NCI-H1694 (cell line): ENCODE results near the gene AVP.

ENCODE experiments used
- DNase-seq: peaks from one replicate; lab custom pipeline; 2025; lab: John Stamatoyannopoulos, UW

The AVP gene

DNA sequence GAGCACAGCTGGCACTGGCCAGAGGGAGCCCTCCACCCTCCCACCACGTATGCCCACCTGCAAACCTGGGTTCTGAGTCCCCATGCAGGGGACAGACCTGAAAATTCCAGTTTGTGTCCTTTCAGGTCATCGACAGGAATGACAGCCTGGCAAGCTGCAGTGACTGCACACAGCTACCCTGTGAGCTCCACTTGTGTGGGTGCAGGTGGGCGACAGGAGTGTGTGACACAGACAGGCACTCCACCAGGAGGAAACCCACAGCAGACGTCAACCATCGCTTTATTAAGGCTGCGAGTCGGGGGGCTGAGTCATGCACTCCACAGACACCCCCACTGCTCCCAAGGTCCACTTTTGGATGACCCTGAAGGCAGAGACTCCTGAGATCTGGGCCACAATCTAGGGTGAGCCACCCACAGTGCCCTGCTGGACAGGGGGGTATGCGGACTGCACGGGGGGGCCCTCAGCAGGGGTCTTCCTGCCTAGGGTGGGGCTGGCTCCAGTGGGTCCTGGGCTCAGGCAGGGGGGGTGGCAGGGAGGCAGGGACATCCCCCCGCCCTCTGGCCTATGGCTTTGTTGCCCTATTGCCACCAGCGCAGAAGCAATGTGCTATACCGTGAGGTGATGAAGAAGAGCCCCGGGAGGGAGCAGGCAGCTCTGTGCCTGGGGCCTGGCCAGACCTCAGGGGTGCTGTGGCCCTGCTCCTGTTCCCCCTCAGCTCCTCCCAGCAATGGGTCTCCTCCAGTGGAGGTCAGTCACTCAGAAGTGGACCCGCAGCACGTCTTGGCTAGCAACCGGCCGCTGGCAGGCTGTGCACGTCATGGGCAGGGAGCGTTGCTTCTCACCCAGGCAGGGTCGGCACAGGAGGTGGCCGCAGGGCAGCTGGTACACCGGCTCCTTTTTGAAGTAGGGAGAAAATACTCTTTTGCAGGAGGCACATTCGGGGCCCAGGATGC is 25.1 kb upstream of the AVP start:
- DNase-seq: no peak

DNA sequence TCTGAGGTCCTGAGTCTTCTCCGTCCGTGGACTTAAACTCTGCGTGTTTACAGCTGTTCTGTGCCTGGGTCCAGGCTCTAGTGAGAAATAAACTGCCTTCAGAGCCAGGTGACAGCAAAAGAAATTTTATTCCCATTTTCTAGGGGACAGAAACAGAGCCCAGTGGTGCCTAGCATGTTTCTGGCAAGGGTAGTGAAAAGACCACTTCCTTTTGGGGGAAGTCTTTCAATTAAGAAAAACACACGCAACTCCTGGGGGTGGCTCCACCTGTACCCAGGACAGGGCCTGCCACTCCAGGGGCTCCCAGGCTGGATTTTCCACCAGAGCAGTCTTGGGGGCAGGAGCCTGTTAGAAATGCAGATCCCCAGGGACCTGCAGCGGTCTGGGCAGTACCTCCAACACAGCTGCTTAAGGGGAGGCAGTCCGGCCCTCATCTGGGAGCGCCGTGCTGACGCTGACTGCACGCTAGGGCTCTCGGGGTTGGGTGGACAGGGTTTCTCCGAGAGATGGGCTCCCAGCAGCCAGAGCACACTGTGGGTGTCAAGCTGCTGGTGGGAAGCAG is 23.0 kb upstream of the AVP start:
- no peak for DNase-seq

DNA sequence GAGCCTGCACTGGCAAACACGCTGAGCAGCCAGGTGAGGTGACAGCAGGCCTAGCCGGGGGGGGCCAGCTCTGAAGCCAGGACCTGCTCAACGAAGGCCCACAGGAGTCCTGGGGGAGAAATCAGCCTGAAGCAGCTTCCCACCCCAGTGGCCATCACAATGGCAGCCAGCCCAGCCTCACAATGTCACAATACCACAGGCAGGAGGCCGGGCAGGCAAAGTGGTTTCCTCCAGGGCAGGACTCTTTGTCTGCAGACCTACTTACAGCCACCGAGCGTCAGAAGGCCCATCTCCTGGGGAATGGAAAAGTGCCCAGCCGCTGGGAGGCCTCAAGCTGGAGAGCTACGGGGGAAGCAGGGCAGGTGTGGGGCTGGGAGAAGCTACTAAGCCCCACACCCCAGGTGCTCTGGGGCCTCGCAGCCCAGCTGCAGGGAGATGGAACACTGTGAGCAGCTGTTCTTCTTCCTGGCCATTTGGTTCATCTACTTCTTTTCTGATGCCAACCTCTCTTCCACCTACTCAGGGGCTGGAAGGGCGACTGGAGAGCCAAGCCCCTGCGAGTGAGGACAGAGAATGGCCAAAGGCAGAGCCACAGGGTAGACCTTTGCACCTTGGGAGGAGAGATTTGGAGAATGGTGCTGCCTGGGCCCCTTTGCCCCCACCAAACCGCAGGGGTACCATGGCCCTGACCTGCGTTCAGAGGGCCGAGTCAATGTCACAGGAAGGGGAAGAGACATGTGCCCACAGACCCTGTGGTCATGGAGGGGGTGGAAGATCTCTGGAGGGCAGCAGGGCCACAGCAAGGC is 22.3 kb upstream of the AVP start:
- no peak for DNase-seq

DNA sequence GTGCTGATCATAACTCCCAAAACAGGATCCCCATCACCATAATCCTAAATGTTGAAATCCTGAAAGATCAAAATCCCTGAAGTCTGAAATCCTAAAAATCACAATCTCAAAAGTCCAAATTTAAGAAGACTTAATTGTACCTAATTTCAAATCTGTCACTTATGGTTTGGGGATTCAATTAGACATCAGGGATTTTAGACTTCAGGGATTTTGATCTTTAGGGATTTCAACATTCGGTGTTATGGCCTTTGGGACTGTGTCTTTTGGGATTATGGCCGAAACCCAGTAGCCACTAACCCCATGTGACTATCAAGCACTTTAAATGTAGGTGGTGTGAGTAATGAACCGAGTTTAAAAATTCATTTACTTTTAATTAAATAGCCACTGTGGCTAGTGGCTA is 21.7 kb upstream of the AVP start:
- DNase-seq: no peak

DNA sequence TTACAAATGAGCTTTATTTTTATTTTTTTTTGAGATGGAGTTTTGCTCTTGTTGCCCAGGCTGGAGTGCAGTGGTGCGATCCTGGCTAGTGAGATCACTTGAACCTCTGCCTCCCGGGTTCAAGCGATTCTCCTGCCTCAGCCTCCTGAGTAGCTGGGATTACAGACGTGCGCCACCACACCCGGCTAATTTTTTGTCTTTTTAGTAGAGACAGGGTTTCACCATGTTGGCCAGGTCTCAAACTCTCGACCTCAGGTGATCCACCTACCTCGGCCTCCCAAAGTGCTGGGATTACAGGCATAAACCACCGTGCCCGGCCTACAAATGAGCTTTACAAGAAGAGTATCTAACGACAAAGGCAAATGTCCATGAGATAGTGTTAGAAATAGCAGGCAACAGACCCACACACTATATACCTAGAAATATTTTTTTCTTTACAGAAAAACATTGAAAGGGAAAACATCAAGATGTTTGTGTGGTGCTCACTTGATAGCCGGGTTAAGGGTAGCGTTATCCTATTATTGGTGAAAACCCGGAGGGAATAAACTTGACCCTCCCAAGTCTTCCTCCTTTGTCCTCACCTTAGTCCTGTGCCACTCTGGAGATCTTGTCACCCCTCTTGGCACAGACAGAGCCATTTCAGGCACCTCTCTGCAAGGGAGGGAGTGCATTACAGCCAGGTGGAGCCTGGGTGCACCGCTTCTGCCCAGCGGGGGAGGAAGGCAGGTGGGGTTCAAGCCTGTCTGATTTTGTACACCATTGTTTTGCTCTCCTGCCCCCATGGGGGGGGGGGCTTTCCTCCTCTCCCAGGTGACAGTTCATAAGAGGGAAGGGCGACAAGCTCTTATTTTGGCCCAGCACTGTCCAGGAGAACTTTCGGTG is 21.0 kb upstream of the AVP start:
- no peak for DNase-seq

DNA sequence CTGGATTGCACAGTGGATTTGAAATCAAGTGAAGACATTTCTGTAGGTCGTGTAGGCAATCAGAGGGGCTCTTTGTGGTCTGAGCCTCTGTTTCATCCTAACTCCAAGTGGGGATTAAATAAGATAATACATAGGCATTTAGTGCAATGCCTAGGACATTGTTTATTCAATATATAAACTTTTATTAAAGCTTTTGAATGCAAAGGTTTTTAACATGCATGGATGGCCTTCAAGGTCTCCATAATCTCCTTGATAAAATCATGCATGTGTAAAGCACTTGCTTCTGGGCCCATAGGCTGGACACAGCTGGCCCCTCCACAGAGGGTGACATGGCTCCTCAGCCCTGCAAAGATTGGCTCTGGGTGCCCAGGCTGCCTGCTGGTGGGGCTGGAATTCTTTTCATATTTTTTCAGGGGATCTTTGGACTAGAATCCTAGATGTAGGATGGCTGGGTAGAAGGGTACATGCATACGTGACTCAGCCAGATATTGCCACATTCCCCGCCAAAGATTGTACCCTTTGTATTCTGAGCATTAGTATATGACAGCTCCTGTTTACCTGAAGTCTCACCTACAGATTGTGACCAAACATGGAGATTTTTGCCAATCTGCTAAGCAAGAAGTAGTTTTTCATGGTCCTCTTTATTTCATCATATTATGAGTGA is 19.0 kb upstream of the AVP start:
- no peak for DNase-seq

DNA sequence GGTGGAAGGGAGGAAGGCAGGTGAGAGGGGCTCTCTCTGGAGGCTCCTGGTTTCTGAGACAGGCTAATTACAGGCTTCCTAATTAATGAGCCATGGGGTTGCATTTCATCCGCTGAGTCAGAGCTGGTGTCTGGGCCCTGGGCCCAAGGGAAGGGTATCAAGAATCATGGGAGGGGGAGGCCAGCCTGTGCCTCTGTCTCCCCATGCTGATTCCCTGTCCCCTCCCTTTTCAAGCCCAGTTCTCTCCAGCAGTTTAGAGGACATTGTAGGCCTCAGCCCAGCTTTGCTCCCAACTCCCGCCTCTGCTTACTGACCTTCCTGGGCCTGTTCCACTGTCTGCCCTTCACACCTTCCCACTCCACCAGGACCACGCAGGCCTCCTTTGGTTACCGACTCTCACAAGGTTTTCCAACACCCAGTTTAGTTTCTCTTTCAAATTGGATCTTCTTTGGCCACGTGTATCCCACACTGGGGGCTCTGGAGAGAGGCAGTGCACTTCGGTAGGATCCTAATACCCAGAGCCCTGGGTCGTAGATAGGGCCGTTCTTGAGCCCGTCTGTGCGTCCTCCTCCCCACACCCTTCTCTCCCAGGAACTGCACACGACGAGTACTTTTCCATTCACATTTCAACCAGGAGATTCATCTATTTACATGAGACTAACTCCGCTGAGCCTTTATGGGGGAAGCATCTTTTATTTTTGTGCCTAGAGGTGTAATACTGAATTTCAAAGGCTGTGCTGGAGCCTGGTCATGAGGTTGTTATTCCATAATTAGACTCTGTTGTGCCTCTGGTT is 18.2 kb upstream of the AVP start:
- DNase-seq: no peak

DNA sequence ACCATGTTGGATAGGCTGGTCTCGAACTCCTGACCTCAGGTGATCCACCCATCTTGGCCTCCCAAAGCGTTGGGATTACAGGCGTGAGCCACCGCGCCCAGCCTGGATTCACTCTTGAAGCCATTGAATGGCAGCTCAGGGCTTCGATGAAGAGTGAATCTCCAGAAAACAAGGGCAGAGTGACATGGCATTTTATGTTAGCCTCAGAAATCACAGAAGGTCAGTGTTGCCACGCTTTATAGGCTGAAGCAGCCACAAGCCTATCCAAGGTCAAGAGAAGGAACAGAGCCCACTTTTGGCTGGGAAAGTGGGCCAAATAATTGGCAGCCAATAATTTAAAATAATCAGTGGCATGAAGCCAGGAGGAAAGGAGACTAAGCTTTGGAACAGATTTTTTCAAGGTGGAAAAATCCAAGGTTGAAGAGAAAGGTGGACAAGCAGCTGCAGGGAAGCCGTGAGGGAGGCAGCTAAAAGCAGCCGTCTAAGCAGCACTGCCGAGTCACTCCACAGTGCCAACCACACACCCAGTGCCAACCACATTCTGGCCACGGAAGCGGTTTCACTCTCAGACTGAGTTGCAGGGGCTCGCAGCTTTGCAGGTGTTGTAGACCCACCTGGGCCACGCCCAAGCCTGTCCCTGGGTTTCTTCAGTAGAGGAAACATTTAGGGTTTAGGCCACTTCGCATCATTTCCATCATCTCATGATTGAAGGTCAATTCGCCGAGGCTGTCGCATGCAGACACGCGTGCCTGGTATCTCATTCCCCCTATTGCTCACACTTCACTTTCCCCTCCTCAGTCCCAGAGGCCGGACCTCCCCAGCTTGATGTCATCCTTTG is 17.4 kb upstream of the AVP start:
- DNase-seq: no peak

DNA sequence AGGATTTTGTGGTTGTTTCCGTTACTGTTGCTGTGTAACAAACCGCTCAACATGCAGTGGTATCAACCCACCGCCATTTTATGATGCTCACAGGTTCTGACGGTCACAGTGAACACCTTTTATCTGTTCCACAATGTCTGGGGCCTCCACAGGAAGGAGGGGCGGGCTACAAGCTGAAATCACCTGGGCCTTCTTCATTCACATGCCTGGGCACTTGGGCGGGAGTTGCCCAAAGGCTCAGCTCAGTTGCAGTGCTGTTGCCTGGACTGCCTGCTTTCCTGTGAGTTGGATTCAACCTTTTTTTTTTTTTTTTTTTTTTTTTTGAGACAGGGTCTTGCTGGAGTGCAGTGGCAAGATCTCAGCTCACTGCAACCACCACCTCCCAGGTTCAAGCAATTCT is 16.7 kb upstream of the AVP start:
- no peak for DNase-seq

DNA sequence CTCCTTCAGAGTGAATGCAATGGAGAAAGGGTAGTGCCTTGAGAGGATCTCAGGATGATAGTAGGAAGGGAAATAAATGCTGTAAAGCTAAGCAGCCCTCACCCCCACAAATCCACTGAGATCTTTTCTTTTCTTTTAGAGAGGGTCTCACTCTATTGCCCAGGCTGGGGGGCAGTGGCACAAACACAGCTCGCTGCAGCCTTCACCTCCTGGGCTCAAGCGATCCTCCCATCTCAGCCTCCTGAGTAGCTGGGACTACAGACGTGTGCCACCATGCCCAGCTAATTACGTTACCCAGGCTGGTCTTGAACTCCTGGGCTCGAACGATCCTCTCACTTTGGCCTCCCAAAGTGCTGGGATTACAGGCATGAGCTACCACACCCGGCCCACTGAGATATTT is 16.0 kb upstream of the AVP start:
- no peak for DNase-seq

DNA sequence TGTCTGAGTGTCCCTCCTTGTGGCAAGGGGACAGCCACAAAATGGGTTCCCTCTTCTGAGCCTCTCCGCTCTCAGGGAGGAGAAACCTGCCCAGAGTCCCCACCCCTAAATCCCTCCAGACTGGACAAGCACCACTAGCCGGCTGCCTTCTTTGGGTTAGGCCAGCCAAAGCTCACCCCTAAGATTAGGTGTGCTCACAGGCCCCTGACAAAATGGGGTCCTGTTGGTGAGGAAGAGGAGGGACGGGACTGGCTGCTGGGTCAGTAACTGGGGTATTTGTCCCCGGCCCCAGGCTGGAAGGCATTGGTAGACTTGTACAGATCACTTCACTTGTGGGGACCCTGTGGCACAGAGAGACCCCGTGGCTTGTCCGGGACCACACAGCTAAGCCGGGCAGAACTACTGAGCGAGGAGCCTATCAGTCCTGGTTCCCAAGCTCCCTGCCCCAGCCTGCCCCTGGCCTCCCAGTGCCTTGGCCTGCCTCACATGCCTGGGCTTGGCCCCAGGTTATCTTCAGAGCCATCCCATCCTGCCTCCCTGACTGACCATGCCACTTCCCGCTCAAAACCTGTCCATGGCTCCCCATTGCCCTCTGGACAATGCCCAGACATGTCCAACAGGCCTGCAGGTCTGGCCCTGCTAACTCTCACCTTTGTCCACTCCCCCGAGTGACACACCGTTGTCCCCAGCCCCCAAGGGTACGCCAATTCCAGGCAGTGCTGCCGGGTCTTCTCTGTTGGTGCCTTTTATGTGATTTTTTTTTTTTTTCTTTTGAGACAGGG is 10.5 kb upstream of the AVP start:
- DNase-seq: no peak

DNA sequence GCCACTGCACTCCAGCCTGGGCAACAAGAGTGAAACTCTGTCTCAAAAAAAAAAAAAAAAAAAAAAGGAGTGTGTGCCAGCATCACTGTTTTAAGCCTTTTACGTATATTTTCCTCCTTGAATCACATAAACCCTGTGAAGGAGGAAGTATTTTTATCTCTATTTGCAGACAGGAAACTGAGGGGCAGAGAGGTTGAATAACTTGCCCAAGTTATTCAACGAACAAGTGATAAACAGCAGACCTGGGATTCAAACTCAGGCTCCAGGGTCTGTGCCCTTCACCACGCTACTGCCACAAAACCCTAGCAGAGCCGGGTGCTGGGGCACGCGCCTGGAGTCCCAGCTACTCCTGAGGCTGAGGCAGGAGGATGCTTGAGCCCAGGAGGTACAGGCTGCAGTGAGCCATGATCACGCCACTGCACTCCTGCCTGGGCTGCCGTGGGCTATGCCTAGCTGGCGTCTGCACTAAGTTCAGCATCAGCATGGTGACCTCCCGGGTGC is 9.4 kb upstream of the AVP start:
- no peak for DNase-seq

DNA sequence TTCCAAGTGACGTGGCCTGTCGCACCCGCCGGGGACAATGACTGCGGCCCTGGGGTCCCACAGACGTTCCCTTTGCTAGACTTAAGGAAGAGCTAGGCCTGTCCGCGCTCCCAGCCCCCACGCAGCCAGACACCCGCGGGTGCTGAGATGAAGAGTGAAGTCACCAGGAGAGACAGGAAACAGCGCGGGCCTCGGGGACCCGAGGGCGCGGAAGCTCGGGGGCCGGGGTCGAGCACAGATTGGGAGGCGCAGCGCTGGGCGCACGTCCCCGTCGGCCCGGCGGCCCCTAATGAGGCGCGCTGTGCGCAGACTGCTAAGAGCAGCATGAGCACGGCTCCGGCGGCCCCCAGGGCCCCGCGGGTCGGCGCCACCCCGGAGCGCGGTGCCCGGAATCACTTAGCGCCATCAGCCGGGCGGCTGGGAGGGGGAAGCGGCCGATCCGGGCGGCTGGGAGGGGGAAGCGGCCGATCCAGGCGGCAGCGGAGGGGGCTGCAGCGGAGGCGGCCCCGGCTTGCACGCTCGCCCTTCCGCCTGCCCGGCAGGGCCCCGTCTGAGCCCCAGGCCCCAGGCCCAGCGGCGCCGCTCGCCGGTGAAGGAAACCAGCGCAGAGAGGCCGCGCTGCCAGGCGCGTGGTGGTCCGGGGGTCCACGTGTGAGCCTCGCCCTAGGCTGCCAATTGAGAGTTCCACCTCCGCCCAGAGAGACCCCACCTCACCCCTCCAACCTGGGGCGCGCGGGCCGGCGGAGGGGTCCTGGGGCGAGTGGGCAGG is 8.3 kb upstream of the AVP start:
- no peak for DNase-seq

DNA sequence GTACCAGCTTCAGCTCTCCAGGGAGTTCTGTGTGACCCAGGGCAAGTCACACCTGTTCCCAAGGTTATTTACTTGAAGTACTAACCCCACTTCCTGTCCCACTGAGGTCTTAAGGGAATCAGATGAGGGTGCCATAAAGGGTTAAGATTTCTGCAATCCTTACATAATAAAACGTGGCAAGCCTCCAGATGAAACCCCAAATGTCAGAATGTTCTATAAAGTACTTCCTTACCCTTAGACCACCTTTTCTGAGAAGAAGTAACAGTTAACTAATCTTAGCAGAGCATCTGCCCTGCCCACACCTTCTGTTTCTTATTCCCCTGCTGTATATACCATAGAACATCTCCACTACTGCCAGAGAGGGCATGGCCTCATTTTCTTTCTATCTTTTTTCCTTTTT is 6.0 kb upstream of the AVP start:
- no peak for DNase-seq

DNA sequence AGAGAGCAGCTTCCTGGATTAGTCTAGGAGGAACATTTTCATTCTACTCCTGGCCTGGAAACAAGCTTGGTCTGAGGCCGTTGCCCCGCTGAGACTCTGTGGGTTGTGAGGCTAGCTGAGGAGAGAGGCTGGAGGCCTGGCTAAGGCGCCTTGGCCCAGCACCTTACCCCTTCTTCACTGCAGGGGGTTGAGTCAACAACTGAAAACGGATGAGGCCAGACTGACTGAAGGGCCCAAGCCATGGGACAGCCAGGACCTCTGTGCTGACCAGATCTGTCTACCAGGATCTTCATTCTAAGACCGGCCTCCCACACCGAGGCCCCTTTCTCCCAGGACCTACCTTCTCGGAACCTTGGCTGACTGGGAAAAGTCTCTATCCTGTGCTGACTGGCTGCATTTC is 3.5 kb upstream of the AVP start:
- DNase-seq: no peak

DNA sequence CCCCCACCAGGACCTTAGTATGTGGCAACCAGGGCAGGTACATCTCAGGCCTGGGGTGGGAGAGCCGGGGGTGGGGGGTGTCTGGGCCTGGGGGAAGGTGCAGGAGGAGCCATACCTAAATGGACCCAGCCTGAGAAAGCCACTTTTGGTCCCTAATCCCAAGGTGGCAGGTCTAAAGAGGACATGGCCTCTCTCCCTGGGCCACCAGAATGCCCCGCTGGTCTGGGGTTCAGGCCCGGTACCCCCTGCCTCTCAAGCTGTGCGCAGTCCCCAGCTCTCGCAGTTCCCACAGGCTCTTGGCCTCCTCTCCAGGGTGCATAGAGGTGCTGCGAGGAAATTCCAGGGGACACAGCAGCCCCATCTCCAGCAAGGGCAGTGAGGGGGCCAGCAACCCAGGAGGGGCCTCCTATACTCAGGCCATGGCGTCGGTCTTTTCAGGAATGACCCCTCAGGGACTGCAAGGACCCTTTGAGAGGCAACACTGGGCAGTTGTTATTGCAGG is 1.1 kb upstream of the AVP start:
- no peak for DNase-seq

DNA sequence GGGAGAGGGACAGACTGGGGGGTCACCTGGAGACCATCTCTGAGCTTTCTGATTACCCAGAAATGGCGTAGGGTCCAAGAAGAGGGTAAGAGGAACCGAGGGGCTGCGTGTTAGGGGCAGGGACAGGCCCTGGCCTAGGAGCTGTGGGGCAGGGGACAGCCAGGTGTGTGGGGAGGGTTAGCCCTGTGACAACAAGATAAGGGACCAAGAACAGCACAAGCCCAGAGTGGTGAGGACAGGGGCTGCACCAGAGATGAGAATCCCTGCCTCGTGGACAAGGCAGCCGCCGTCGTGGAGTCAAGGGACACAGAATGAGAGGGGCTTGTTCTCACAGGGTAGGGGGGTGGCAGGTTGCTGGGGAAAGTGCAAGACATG is 449 bp upstream of the AVP start:
- no peak for DNase-seq
